Measurements from ENCODE around the gene OR2J2. TPM values are rescaled to one million over a fixed set of nuclear protein-coding genes. Genes with fewer than 3 reads are reported as not detected.
"Not testable (repeated sequence)": the region's sequence is repeated elsewhere in the genome, so short reads cannot be mapped to it uniquely, and the experiment has no call there.

Gene OR2J2
- polyA plus RNA-seq, 1 experiment = not detected

- TF ChIP-seq CTCF (IDR thresholded peaks at IDR 0.05; ENCODE audit: low read depth, low read length) = no peak
- H3K4me3 ChIP-seq (ENCODE audit: low read depth, low read length) = no peak overlapping the region
- no peaks in the 10 kb centered on the region for H3K27me3 ChIP-seq (ENCODE audit: control insufficient read depth, insufficient read depth, low read length)
- H3K27ac ChIP-seq (ENCODE audit: low read depth, low read length) = no peak overlapping the region
- no peaks in the 10 kb centered on the region for H3K9me3 ChIP-seq (ENCODE audit: control insufficient read depth, insufficient read depth, low read length)
- ChIA-PET CTCF (no interaction called here), POLR2A (no interaction called here)
- no peak for DNase-seq (ENCODE audit: low read depth, low spot score)
Observed at GRCh38 chr6:29141606-29142005, 29.1 kb upstream of the OR2J2 start.

GRCh38 chr6:29142309-29142708 lies 28.4 kb upstream of the OR2J2 start:
- CTCF ChIA-PET = no interaction called here
- DNase-seq (ENCODE audit: low read depth, low spot score) = no peak

GRCh38 chr6:29146179-29146578 lies 24.5 kb upstream of the OR2J2 start:
- ChIA-PET POLR2A (no interaction called here), CTCF (no interaction called here)
- DNase-seq (ENCODE audit: low read depth, low spot score) = no peak
- no peak for TF ChIP-seq CTCF (IDR thresholded peaks at IDR 0.05; ENCODE audit: low read depth, low read length)
- no peak overlapping the region for H3K27ac ChIP-seq (ENCODE audit: low read depth, low read length)
- H3K4me3 ChIP-seq (ENCODE audit: low read depth, low read length) = no peak overlapping the region
- no peaks in the 10 kb centered on the region for H3K27me3 ChIP-seq (ENCODE audit: control insufficient read depth, insufficient read depth, low read length)
- no peaks in the 10 kb centered on the region for H3K9me3 ChIP-seq (ENCODE audit: control insufficient read depth, insufficient read depth, low read length)

More at GRCh38 chr6:29142309-29142708, 28.4 kb upstream of the OR2J2 start:
- Histone ChIP-seq H3K9me3 (ENCODE audit: control insufficient read depth, insufficient read depth, low read length) (no peaks in the 10 kb centered on the region), H3K27ac (ENCODE audit: low read depth, low read length) (no peak overlapping the region), H3K4me3 (ENCODE audit: low read depth, low read length) (no peak overlapping the region), H3K27me3 (ENCODE audit: control insufficient read depth, insufficient read depth, low read length) (no peaks in the 10 kb centered on the region)
- TF ChIP-seq CTCF (IDR thresholded peaks at IDR 0.05; ENCODE audit: low read depth, low read length) = no peak
- POLR2A ChIA-PET = no interaction called here

GRCh38 chr6:29147074-29147473 lies 23.6 kb upstream of the OR2J2 start:
- ChIA-PET CTCF (no interaction called here), POLR2A (no interaction called here)
- H3K4me3 ChIP-seq (ENCODE audit: low read depth, low read length) = no peak overlapping the region
- no peak for DNase-seq (ENCODE audit: low read depth, low spot score)
- no peak overlapping the region for H3K27ac ChIP-seq (ENCODE audit: low read depth, low read length)
- no peaks in the 10 kb centered on the region for H3K9me3 ChIP-seq (ENCODE audit: control insufficient read depth, insufficient read depth, low read length)
- no peaks in the 10 kb centered on the region for H3K27me3 ChIP-seq (ENCODE audit: control insufficient read depth, insufficient read depth, low read length)
- TF ChIP-seq CTCF (IDR thresholded peaks at IDR 0.05; ENCODE audit: low read depth, low read length) = no peak

- POLR2A ChIA-PET; CTCF ChIA-PET; DNase-seq (ENCODE audit: low read depth, low spot score); H3K27me3 ChIP-seq (ENCODE audit: control insufficient read depth, insufficient read depth, low read length); H3K9me3 ChIP-seq (ENCODE audit: control insufficient read depth, insufficient read depth, low read length); H3K4me3 ChIP-seq (ENCODE audit: low read depth, low read length); H3K27ac ChIP-seq (ENCODE audit: low read depth, low read length): not testable (repeated sequence)
Observed at GRCh38 chr6:29149444-29149843, 21.3 kb upstream of the OR2J2 start.

GRCh38 chr6:29153083-29153482 lies 17.6 kb upstream of the OR2J2 start:
- no peaks in the 10 kb centered on the region for H3K27me3 ChIP-seq (ENCODE audit: control insufficient read depth, insufficient read depth, low read length)
- ChIA-PET POLR2A (no interaction called here), CTCF (no interaction called here)
- DNase-seq (ENCODE audit: low read depth, low spot score) = no peak
- H3K9me3 ChIP-seq (ENCODE audit: control insufficient read depth, insufficient read depth, low read length) = no peaks in the 10 kb centered on the region
- TF ChIP-seq CTCF (IDR thresholded peaks at IDR 0.05; ENCODE audit: low read depth, low read length) = no peak
- no peak overlapping the region for H3K4me3 ChIP-seq (ENCODE audit: low read depth, low read length)
- no peak overlapping the region for H3K27ac ChIP-seq (ENCODE audit: low read depth, low read length)

GRCh38 chr6:29155182-29155581 lies 15.5 kb upstream of the OR2J2 start:
- H3K4me3 ChIP-seq (ENCODE audit: low read depth, low read length); H3K27ac ChIP-seq (ENCODE audit: low read depth, low read length); H3K9me3 ChIP-seq (ENCODE audit: control insufficient read depth, insufficient read depth, low read length); H3K27me3 ChIP-seq (ENCODE audit: control insufficient read depth, insufficient read depth, low read length); DNase-seq (ENCODE audit: low read depth, low spot score); CTCF ChIA-PET; POLR2A ChIA-PET: not testable (repeated sequence)

GRCh38 chr6:29159922-29160321 lies 10.8 kb upstream of the OR2J2 start:
- peaks cover 10% of the 10 kb centered on the region for H3K9me3 ChIP-seq (ENCODE audit: control insufficient read depth, insufficient read depth, low read length)
- POLR2A ChIA-PET; DNase-seq (ENCODE audit: low read depth, low spot score); H3K4me3 ChIP-seq (ENCODE audit: low read depth, low read length); CTCF ChIA-PET; H3K27me3 ChIP-seq (ENCODE audit: control insufficient read depth, insufficient read depth, low read length); H3K27ac ChIP-seq (ENCODE audit: low read depth, low read length): not testable (repeated sequence)
